Neural crest cell (in vitro differentiated cells): Measurements from ENCODE around the gene GYPC. TPM values are rescaled to one million over a fixed set of nuclear protein-coding genes. Genes with fewer than 3 reads are reported as not detected.

Experiments
- DNase-seq: peaks from one replicate; pipeline ENCODE4 v3.0.0; 2021; ENCODE audit warnings: low read depth, mixed read lengths, low spot score
- H3K27ac Mint-ChIP-seq: one replicate; pipeline ENCODE4 v1.8.0; 2021; ENCODE audit warnings: mild to moderate bottlenecking, mixed read lengths; ENCODE audit not compliant: unreplicated experiment
- H3K27me3 Mint-ChIP-seq: 2 replicates; pipeline ENCODE4 v1.8.0; 2021; ENCODE audit warnings: low read depth, mild to moderate bottlenecking, mixed read lengths
- H3K36me3 Mint-ChIP-seq: 2 replicates; pipeline ENCODE4 v1.8.0; 2021; ENCODE audit warnings: low read depth, mild to moderate bottlenecking, mixed read lengths
- H3K4me1 Mint-ChIP-seq: 2 replicates; pipeline ENCODE4 v1.8.0; 2021; ENCODE audit warnings: mixed read lengths
- H3K4me3 Mint-ChIP-seq: one replicate; pipeline ENCODE4 v1.8.0; 2021; ENCODE audit warnings: mild to moderate bottlenecking, mixed read lengths
- H3K9me3 Mint-ChIP-seq: 2 replicates; pipeline ENCODE4 v1.8.0; 2021; ENCODE audit warnings: mixed read lengths
- CTCF ChIP-seq: fragments of 200-600 bp; sonication (generic); conservative IDR thresholded peaks from 2 replicates; pipeline ENCODE4 v1.5.0; 2021; ENCODE audit warnings: antibody characterized with exemption, mild to moderate bottlenecking
- total RNA-seq: library from RNA; stranded (reverse); gene quantifications from 2 replicates; pipeline ENCODE4 v1.2.1, GENCODE V29; 2021

The GYPC gene
- total RNA-seq, 1 donor from 2014 or later, result 84.4 TPM

GRCh38 chr2:126672980-126673605 lies 17.1 kb downstream of the GYPC start:
- no peak for DNase-seq
- Mint-ChIP-seq H3K9me3 (peaks cover 13% of the 10 kb centered on the region), H3K4me3 (no peak overlapping the region), H3K27ac (peak overlapping the region; percentile 85), H3K36me3 (peaks cover 33% of the 10 kb centered on the region), H3K4me1 (peaks cover 46% of the 10 kb centered on the region), H3K27me3 (no peaks in the 10 kb centered on the region)
- TF ChIP-seq CTCF, result no peak

GRCh38 chr2:126674075-126674744 lies 18.3 kb downstream of the GYPC start:
- no peak overlapping the region for H3K27ac Mint-ChIP-seq
- DNase-seq, result no peak
- peaks cover 13% of the 10 kb centered on the region for H3K9me3 Mint-ChIP-seq
- H3K4me1 Mint-ChIP-seq, result peaks cover 42% of the 10 kb centered on the region
- no peak overlapping the region for H3K4me3 Mint-ChIP-seq
- TF ChIP-seq CTCF, result no peak
- H3K27me3 Mint-ChIP-seq, result no peaks in the 10 kb centered on the region
- H3K36me3 Mint-ChIP-seq, result peaks cover 34% of the 10 kb centered on the region

- Mint-ChIP-seq H3K4me1 (peaks cover 28% of the 10 kb centered on the region), H3K36me3 (peaks cover 34% of the 10 kb centered on the region), H3K9me3 (peaks cover 13% of the 10 kb centered on the region), H3K4me3 (no peak overlapping the region), H3K27ac (no peak overlapping the region), H3K27me3 (no peaks in the 10 kb centered on the region)
- no peak for DNase-seq
- no peak for TF ChIP-seq CTCF
Measured at GRCh38 chr2:126675637-126676036, 19.7 kb downstream of the GYPC start.

- Mint-ChIP-seq H3K27me3 (no peaks in the 10 kb centered on the region), H3K9me3 (peaks cover 13% of the 10 kb centered on the region), H3K36me3 (peaks cover 38% of the 10 kb centered on the region), H3K27ac (peak overlapping the region; percentile 2), H3K4me1 (peaks cover 21% of the 10 kb centered on the region), H3K4me3 (no peak overlapping the region)
- TF ChIP-seq CTCF, result no peak
- no peak for DNase-seq
Measured at GRCh38 chr2:126676221-126677175, 20.5 kb downstream of the GYPC start.

GRCh38 chr2:126677176-126677538 lies 21.2 kb downstream of the GYPC start:
- no peak overlapping the region for H3K4me3 Mint-ChIP-seq
- peaks cover 13% of the 10 kb centered on the region for H3K9me3 Mint-ChIP-seq
- peaks cover 39% of the 10 kb centered on the region for H3K36me3 Mint-ChIP-seq
- peaks cover 21% of the 10 kb centered on the region for H3K4me1 Mint-ChIP-seq
- DNase-seq, result no peak
- no peaks in the 10 kb centered on the region for H3K27me3 Mint-ChIP-seq
- H3K27ac Mint-ChIP-seq, result peak overlapping the region; percentile 2
- no peak for TF ChIP-seq CTCF
